OCI-LY7 (cell line): ENCODE measurements around the gene MAPK6. TPM values are rescaled to one million over a fixed set of nuclear protein-coding genes. Genes with fewer than 3 reads are reported as not detected.
"Not testable (repeated sequence)": the region's sequence is repeated elsewhere in the genome, so short reads cannot be mapped to it uniquely, and the experiment has no call there.

Experiments
- BruUV-seq: library from RNA; stranded (reverse); fragments of 400-500 nt; replicated peaks from 2 replicates; lab custom pipeline; 2021; lab: Mats Ljungman, UMichigan
- CTCF ChIA-PET: fragments of 300-600 bp; sonication (Branson Sonifier 250); formaldehyde crosslinking; loops from one replicate; lab custom pipeline; 2022; ENCODE audit warnings: antibody characterized with exemption; ENCODE audit not compliant: unreplicated experiment; lab: Charles Lee
- POLR2A ChIA-PET: fragments of 300-600 bp; sonication (Branson Sonifier 250); formaldehyde crosslinking; loops from one replicate; lab custom pipeline; 2022; ENCODE audit warnings: antibody characterized with exemption; lab: Charles Lee
- DNase-seq: peaks from one replicate; pipeline ENCODE4 v3.0.0-alpha.2; 2015; ENCODE audit warnings: low spot score
- H2AFZ ChIP-seq: fragments of 200-600 bp; sonication (generic), shearing (Covaris generic); 2 replicates; pipeline ENCODE4 v1.6.1; 2014; ENCODE audit warnings: mild to moderate bottlenecking, antibody characterized with exemption, low read length, moderate library complexity
- H3K27ac ChIP-seq: fragments of 200-600 bp; sonication (generic); 2 replicates; pipeline ENCODE4 v1.5.1; 2014; ENCODE audit warnings: mixed run types, low read depth, mild to moderate bottlenecking, moderate library complexity, low read length, inconsistent platforms; ENCODE audit not compliant: poor library complexity, severe bottlenecking
- H3K36me3 ChIP-seq: fragments of 200-600 bp; sonication (generic); 2 replicates; pipeline ENCODE4 v1.6.1; 2014; ENCODE audit warnings: mild to moderate bottlenecking, antibody characterized with exemption, low read length, moderate library complexity, mixed read lengths; ENCODE audit not compliant: insufficient read depth
- H3K4me1 ChIP-seq: fragments of 200-600 bp; sonication (generic); 2 replicates; pipeline ENCODE4 v1.5.1; 2014; ENCODE audit warnings: mild to moderate bottlenecking, low read length; ENCODE audit not compliant: insufficient read depth, poor library complexity, severe bottlenecking
- H3K4me2 ChIP-seq: fragments of 200-600 bp; sonication (generic); 2 replicates; pipeline ENCODE4 v1.6.1; 2014; ENCODE audit warnings: mild to moderate bottlenecking, low read length
- H3K4me3 ChIP-seq: fragments of 200-600 bp; sonication (generic); 2 replicates; pipeline ENCODE4 v1.5.1; 2014; ENCODE audit warnings: mild to moderate bottlenecking, low read depth, low read length; ENCODE audit not compliant: poor library complexity, severe bottlenecking
- H3K79me2 ChIP-seq: fragments of 200-600 bp; sonication (generic); 2 replicates; pipeline ENCODE4 v1.6.1; 2016; ENCODE audit warnings: low read depth, mild to moderate bottlenecking, low read length, moderate library complexity, mixed read lengths; ENCODE audit not compliant: insufficient read depth
- H3K9me2 ChIP-seq: fragments of 200-600 bp; sonication (generic); 2 replicates; pipeline ENCODE4 v1.6.1; 2016; ENCODE audit warnings: mild to moderate bottlenecking, low read length, mixed read lengths; ENCODE audit not compliant: insufficient read depth
- H3K9me3 ChIP-seq: fragments of 200-600 bp; sonication (generic); 2 replicates; pipeline ENCODE4 v1.6.1; 2014; ENCODE audit warnings: mild to moderate bottlenecking, mixed run types, low read length, mixed read lengths
- H4K20me1 ChIP-seq: fragments of 200-600 bp; sonication (generic); 2 replicates; pipeline ENCODE4 v1.6.1; 2014; ENCODE audit warnings: mild to moderate bottlenecking, antibody characterized with exemption, low read length, moderate library complexity, mixed read lengths; ENCODE audit not compliant: insufficient read depth
- EZH2phosphoT487 ChIP-seq: fragments of 200-600 bp; sonication (generic); IDR thresholded peaks from 2 replicates; pipeline ENCODE4 v1.6.1; 2018; ENCODE audit warnings: low read depth, borderline replicate concordance, mild to moderate bottlenecking, mixed run types, antibody characterized with exemption, low read length, moderate library complexity, mixed read lengths
- intact Hi-C: fragments of 100-400 bp; cut with micrococcal nuclease; formaldehyde crosslinking; loops from one replicate; pipeline ENCODE4 v1.10.0; 2022; ENCODE audit not compliant: unreplicated experiment
- total RNA-seq, 2 experiments: library from RNA; depleted of rRNA in 1 of 2; stranded (reverse); fragments of >200 nt in 1 of 2; shearing (Covaris generic) in 1 of 2; gene quantifications; 2 replicates each; pipeline ENCODE4 v1.2.3, GENCODE V29; 2014 to 2022
- TF ChIP-seq, protein P1 (sequence below): fragments of 200-600 bp; sonication (generic); conservative IDR thresholded peaks from 2 replicates; pipeline ENCODE4 v1.5.1; 2014; ENCODE audit warnings: mild to moderate bottlenecking, antibody characterized with exemption, low read length, moderate library complexity, mixed read lengths

MAPK6 gene
- total RNA-seq, 2 experiments from 2014 or later, result 19.8 to 49.7 TPM

DNA sequence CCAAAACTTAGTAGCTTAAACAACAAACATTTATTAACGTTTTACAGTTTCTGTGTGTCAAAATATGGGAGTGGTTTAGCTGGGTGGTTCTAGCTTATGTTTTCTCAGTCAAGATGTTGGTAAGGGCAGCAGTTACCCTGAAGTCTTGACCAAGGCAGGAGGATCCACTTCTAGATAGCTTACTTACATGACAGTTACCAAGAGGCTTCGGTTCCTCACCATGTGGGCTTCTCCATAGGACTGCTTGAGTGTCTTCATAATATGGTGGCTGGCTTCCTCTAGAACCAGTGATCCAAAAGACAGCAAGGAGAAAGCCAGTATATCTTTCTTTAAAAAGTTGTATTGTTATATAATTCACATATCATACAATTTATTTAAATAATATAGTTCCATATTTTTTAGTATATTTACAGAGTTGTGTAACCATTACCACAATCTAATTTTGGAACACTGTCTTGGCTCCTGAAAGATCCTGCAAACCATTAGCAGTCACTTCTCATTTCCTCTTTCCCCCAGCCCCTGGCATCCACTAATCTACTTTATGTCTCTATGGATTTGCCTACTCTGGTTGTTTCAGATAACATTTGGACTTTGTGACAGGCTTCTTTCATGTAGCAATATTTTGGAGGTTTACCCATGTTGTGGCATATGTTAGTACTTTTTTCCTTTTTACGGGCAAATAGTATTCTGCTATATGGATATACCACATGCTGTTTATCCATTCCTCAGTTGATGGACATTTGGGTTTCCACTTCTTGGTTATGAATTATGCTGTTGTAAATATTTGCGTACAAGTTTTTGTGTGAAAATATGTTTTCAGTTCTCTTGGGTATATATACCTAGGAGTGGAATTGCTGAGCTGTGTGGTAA, 33.3 kb downstream of the MAPK6 start:
- CTCF ChIA-PET, result no interaction called here
- H3K27ac ChIP-seq, result no peak overlapping the region
- POLR2A ChIA-PET, result interaction anchor here (0.7 kb wide), 3 partner anchors 14 to 184 kb away, joined by 3 to 5 read pairs (median 5); no protein-coding TSS in a partner anchor
- H3K4me3 ChIP-seq, result no peak overlapping the region
- no peak for DNase-seq
- H4K20me1 ChIP-seq, result no peaks in the 10 kb centered on the region
- no peaks in the 10 kb centered on the region for H3K9me2 ChIP-seq
- H3K36me3 ChIP-seq, result peaks cover 95% of the 10 kb centered on the region
- peaks cover 16% of the 10 kb centered on the region for H3K79me2 ChIP-seq
- H3K4me1 ChIP-seq, result peaks cover 6% of the 10 kb centered on the region
- intact Hi-C loops, result no loop called here
- no TSS peak for BruUV-seq
- no peak overlapping the region for H2AFZ ChIP-seq
- H3K9me3 ChIP-seq, result 0 out of 2 replicates have a peak, but pooled peaks cover 3% of the 10 kb centered on the region
- H3K4me2 ChIP-seq, result no peak overlapping the region
- TF ChIP-seq EZH2phosphoT487, result no peak
- TF ChIP-seq, protein P1, sequence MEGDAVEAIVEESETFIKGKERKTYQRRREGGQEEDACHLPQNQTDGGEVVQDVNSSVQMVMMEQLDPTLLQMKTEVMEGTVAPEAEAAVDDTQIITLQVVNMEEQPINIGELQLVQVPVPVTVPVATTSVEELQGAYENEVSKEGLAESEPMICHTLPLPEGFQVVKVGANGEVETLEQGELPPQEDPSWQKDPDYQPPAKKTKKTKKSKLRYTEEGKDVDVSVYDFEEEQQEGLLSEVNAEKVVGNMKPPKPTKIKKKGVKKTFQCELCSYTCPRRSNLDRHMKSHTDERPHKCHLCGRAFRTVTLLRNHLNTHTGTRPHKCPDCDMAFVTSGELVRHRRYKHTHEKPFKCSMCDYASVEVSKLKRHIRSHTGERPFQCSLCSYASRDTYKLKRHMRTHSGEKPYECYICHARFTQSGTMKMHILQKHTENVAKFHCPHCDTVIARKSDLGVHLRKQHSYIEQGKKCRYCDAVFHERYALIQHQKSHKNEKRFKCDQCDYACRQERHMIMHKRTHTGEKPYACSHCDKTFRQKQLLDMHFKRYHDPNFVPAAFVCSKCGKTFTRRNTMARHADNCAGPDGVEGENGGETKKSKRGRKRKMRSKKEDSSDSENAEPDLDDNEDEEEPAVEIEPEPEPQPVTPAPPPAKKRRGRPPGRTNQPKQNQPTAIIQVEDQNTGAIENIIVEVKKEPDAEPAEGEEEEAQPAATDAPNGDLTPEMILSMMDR, result no peak

DNA sequence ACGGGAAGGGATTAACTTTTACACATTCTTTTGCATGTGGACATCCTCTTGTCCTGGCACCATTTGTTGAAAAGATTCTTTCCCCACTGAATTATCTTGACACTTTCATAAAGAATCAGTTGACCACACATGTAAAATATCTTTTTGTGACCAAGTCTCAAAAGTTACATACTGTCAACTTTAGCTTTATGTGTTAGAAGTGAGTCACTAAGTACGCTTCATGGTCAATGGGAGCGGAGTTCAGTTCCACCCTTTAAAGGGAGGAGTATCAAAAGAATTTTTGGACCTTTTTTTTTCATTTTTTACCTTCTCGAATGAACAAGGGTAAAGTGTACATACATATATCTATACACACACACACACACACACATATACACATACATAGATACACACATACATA, 35.4 kb downstream of the MAPK6 start:
- Histone ChIP-seq H3K9me3 (0 out of 2 replicates have a peak, but pooled peaks cover 3% of the 10 kb centered on the region), H3K4me1 (no peaks in the 10 kb centered on the region), H3K4me3 (no peak overlapping the region), H2AFZ (no peak overlapping the region), H3K79me2 (peaks cover 7% of the 10 kb centered on the region; the same call in 1 of the 2 replicates), H4K20me1 (no peaks in the 10 kb centered on the region), H3K36me3 (peaks cover 97% of the 10 kb centered on the region), H3K27ac (no peak overlapping the region), H3K4me2 (no peak overlapping the region), H3K9me2 (no peaks in the 10 kb centered on the region)
- no TSS peak for BruUV-seq
- no peak for DNase-seq
- CTCF ChIA-PET, result no interaction called here
- intact Hi-C loops, result no loop called here
- TF ChIP-seq, protein P1, result no peak
- TF ChIP-seq EZH2phosphoT487, result no peak
- POLR2A ChIA-PET, result no interaction called here

DNA sequence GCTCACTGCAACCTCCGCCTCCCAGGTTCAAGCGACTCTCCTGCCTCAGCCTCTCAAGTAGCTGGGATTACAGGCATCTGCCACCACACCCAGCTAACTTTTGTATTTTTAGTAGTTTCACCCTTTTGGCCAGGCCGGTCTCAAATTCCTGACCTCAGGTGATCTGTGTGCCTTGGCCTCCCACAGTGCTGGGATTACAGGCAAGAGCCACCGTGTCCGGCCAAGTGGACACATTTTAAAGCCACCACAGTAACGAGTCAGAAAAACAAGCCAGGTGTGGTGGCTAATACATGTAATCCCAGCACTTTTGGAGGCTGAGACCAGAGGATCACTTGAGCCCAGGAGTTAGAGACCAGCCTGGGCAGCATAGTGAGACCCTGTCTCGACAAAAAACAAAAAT, 35.8 kb downstream of the MAPK6 start:
- H3K4me3 ChIP-seq, H3K27ac ChIP-seq, POLR2A ChIA-PET, H3K9me3 ChIP-seq, BruUV-seq, DNase-seq, intact Hi-C loops, H2AFZ ChIP-seq, H3K4me1 ChIP-seq, H3K79me2 ChIP-seq, H4K20me1 ChIP-seq, H3K9me2 ChIP-seq, CTCF ChIA-PET, H3K4me2 ChIP-seq: not testable (repeated sequence)
- peaks cover 97% of the 10 kb centered on the region for H3K36me3 ChIP-seq
